AG10803 (cell line): ENCODE data around the gene FAM83E.
A peak's percentile ranks its signal among the peaks of the same experiment; 100 is the strongest.

Source experiments
- DNase-seq: peaks from one replicate; pipeline ENCODE4 v3.0.0; 2010; ENCODE audit warnings: low read depth
- H3K4me3 ChIP-seq: 2 replicates; pipeline ENCODE4 v1.5.1; 2011; ENCODE audit warnings: mild to moderate bottlenecking, low read length, control low read depth
- TF ChIP-seq, protein P1 (sequence below): conservative IDR thresholded peaks from 2 replicates; pipeline ENCODE4 v1.5.1; 2011; ENCODE audit warnings: mild to moderate bottlenecking, low read length, control low read depth, inconsistent platforms

The FAM83E gene

DNA sequence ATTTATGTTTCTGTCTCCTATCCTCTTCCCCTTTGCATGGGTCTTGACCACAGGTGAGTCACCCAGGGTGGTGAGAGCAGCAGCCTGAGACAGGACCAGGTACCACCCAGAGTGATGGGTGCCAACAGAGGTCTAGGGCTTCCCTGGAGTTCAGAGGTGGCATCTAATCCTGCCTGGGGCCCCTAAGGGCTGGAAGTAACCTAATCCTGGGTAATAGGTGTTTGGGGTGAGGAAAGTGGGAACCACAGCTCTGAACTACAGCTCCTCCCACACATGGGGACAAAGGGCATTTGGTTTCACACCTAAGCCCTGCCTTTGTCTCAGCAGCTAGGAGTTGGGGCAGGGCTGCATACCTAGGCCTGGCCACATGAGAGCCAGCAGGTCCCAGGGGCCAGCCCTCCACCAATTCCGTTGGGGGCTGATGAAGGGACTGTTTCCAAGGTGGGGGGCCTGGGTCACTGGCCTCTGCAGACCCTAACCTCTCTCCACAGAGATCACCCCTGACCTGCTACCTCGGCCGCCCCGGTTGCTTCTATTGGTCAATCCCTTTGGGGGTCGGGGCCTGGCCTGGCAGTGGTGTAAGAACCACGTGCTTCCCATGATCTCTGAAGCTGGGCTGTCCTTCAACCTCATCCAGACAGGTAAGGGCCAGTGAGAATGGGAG lies 12.5 kb upstream of the FAM83E start:
- TF ChIP-seq, protein P1, sequence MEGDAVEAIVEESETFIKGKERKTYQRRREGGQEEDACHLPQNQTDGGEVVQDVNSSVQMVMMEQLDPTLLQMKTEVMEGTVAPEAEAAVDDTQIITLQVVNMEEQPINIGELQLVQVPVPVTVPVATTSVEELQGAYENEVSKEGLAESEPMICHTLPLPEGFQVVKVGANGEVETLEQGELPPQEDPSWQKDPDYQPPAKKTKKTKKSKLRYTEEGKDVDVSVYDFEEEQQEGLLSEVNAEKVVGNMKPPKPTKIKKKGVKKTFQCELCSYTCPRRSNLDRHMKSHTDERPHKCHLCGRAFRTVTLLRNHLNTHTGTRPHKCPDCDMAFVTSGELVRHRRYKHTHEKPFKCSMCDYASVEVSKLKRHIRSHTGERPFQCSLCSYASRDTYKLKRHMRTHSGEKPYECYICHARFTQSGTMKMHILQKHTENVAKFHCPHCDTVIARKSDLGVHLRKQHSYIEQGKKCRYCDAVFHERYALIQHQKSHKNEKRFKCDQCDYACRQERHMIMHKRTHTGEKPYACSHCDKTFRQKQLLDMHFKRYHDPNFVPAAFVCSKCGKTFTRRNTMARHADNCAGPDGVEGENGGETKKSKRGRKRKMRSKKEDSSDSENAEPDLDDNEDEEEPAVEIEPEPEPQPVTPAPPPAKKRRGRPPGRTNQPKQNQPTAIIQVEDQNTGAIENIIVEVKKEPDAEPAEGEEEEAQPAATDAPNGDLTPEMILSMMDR = no peak
- no peak overlapping the region for H3K4me3 ChIP-seq
- no peak for DNase-seq

DNA sequence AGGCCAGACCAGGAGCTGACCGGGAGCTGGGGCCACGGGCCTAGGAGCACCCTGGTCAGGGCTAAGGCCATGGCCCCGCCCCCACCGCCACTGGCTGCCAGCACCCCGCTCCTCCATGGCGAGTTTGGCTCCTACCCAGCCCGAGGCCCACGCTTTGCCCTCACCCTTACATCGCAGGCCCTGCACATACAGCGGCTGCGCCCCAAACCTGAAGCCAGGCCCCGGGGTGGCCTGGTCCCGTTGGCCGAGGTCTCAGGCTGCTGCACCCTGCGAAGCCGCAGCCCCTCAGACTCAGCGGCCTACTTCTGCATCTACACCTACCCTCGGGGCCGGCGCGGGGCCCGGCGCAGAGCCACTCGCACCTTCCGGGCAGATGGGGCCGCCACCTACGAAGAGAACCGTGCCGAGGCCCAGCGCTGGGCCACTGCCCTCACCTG lies 11.0 kb upstream of the FAM83E start:
- DNase-seq = no peak
- H3K4me3 ChIP-seq = no peak overlapping the region
- TF ChIP-seq, protein P1 = no peak

DNA sequence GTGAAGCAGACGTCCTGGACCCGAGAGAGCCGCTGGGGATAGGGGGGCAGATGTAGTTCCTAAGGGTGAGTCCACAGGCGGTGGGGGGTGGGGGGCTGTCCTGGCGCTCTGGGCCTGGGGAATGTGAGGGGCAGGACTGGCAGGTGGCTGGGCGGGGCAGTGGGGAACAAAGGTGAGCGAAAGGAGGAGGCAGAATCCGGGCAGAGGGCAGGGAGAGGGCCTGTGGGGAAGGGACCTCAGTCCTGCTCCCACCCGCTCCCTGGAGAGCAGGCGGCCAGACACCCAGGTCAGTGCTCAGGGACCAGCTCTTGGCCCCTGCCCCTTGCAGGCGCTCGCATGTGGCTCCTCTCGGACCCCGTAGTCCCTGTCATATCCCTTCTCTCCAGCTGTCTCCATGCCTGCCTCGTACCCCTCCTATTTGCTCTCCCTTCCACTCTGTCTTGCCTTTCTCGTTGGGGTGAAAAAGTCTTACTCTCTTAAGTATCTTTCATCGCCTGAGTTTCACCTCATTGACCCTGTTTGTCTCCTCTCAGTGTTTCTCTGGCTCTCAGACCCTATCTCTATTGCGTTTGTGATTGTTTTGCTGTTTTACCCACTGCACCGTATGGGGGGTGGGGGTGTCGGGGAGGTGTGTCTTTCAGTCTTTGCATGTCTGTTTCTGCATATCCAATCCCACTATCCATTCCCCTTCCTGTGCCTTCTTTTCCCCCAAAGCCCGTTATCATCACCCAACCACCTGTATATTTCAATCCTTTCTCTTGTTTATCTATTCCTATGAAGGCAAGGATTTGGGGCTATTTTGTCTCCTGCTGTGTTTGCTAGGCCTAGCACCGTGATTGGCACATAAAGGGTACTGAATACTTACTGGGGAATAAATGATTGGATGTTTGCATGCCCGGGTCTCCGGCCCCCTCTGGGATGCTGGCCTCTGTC lies 10.2 kb upstream of the FAM83E start:
- H3K4me3 ChIP-seq = peak overlapping the region; percentile 69
- no peak for DNase-seq
- TF ChIP-seq, protein P1 = no peak

DNA sequence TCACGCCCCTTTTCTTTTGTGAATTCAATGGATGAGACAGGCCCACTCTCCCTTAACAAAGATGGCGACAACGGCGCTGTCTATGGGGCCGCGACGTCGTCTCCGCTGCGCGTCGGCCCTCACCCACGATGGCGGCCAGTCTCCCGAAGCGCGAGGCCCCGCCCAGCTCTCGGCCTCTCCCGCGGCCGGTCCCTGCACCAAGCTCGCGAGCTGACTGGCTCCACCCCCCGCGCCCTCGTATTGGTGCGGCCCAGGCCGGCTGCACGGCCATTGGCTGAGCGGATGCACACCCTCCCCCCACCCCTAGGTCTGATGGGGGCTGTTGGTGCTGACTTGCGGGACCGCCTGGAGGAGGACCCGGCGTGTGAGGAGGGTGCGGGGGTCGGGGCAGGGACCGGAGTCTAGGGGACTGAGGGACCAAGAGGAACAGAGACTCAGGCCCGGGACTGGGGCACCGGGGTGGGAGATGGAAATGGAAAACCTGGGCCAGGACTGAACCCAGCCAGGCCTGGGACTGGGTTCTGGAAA lies 9.3 kb upstream of the FAM83E start:
- TF ChIP-seq, protein P1 = no peak
- H3K4me3 ChIP-seq = peak overlapping the region; percentile 69
- DNase-seq = peak; percentile 97

DNA sequence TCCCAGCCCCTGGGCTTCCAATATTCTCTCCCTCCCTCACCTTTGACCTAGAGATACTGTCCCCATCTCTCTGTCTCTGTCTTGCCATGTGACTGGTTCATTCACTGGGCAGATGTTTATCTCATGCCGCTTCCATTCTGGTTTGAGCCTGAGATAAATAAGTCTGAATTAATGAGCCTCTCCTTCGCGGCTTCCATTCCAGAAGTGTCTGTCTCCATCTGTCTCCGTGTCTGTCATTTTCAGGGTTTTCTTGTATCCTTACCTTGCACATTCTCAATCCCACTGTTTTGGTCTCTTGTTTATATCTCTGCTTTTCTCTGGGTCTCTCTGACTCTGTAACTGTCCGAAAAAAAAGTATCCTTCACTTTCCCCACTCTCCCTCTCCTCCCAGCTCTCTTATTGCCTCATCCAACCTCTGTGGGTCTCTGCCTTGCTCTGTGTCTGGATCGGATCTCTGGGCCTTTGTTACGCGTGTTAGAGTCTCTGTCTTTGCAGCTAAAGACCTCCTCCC lies 8.7 kb upstream of the FAM83E start:
- TF ChIP-seq, protein P1 = no peak
- DNase-seq = no peak
- peak overlapping the region; percentile 59 for H3K4me3 ChIP-seq

DNA sequence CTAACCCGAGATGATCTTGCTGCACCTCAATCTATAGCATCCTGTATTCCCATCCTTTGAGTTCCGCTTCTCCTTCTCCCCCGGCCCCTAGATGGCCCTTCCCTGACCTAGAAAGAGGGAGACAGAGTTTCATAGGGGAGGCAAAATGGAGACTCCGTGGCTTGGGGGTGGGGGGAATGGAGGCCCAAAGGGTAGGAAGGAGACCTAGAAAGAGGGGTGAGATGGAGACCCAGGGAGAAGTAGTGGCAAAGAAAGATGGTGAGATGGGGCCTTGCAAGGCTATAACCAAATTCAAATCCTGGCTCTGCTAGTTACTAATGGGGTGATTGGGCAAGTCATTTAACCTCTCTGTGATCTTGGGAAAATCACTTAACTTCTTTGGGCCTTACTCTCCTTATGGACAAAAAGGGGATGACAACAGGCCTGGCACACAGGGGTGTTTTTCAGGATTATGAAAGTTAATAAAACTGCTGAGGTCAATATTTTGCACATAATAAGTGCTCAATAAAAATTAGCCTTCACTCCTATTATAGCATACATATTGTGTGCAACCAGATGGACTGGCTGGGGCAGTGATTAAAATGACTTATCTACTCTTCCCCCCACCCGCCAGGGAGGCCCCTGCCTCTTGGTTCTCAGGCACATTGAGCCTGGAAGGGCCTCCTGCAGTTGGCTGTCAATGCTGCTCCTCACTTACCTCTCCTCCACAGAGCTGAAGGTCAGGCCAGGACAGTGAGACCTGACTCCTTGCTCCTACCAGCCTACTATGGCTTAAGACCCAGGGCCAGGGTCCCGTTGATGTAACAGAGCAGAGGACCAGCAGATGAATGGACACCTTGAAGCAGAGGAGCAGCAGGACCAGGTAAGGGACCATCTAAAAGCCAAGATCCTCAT lies 5.1 kb upstream of the FAM83E start:
- TF ChIP-seq, protein P1 = no peak; the same call in 1 of the 2 replicates
- H3K4me3 ChIP-seq = peak overlapping the region; percentile 92
- peak; percentile 53 for DNase-seq
